ENCODE measurements around the gene CDYL2.

Gene CDYL2

DNA sequence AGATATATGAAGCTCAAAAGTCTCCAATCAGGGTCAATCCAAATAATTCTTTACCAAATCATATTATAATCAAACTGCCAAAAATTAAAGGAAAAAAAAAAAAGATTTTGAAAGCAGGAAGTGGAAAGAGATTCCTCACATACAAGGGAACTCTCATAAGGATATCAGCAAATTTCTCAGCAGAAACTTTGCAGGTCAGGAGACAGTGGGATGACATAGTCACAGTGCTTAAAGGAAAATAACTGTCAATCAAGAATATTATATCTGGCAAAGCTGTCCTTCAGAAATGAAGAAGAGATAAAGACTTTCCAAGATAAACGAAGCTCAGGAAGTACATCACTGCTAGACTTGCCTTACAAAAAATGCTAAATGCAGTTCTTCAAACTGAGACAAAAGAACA is 40.0 kb upstream of the CDYL2 start:
- H3K27ac ChIP-seq (ENCODE audit: low read length): no peak overlapping the region
- no peaks in the 10 kb centered on the region for H3K79me2 ChIP-seq (ENCODE audit: low read length)
- H3K9me3 ChIP-seq (ENCODE audit: insufficient read depth, low read length): no peaks in the 10 kb centered on the region

GRCh38 chr16:80841231-80841630 is 36.8 kb upstream of the CDYL2 start:
- no peak for TF ChIP-seq EZH2phosphoT487 (IDR thresholded peaks at IDR 0.05; ENCODE audit: low read depth)
- H2AFZ ChIP-seq (ENCODE audit: low read depth, low read length): no peak overlapping the region

More for the DNA sequence above, 40.0 kb upstream of the CDYL2 start:
- H3K4me1 ChIP-seq (ENCODE audit: low read length): no peaks in the 10 kb centered on the region
- no peak overlapping the region for H3K4me3 ChIP-seq (ENCODE audit: low read length)
- no peaks in the 10 kb centered on the region for H3K36me3 ChIP-seq (replicated peaks; ENCODE audit: low read depth, low read length)
- no peak overlapping the region for H3K4me2 ChIP-seq (ENCODE audit: low read length)
- no peak for TF ChIP-seq EZH2phosphoT487 (IDR thresholded peaks at IDR 0.05; ENCODE audit: low read depth)
- no peak for TF ChIP-seq CTCF (IDR thresholded peaks at IDR 0.05; ENCODE audit: low read depth, low read length)
- H3K27me3 ChIP-seq (ENCODE audit: low read depth, low read length): no peaks in the 10 kb centered on the region
- no peaks in the 10 kb centered on the region for H4K20me1 ChIP-seq (ENCODE audit: insufficient read depth, low read length)
- H2AFZ ChIP-seq (ENCODE audit: low read depth, low read length): no peak overlapping the region
- no peak overlapping the region for H3K9ac ChIP-seq (ENCODE audit: low read length)

DNA sequence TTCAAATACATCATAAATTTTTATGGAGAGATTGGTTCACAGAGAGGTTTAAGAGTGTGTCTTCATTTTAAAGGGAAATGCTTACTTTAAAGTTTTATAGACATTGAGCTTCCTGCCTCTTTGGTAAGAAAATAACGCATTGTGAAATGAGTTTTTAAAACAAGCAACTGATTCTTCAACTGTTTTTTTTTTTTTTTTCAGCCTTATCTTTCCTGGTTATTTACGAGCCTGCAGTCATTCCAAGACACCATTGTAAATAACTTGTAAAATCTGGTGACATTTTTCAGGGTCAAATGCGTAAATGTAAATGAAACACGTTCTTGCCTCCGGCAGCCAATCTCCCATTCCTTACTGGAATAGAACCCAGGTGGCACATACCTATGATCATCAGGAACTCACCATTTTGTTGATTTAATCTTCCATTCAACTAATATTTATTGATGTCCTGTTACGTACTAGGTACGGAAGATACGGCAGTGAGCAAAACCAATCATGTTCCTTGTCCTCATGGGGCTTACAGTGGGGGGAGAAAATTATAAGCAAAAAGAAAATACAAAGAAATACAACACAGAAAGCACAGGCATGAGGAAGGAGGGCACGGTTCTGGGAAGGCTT is 33.2 kb upstream of the CDYL2 start:
- Histone ChIP-seq H3K36me3 (replicated peaks; ENCODE audit: low read depth, low read length) (no peaks in the 10 kb centered on the region), H3K9me3 (ENCODE audit: insufficient read depth, low read length) (no peaks in the 10 kb centered on the region), H3K4me2 (ENCODE audit: low read length) (no peak overlapping the region), H2AFZ (ENCODE audit: low read depth, low read length) (no peak overlapping the region), H3K27ac (ENCODE audit: low read length) (no peak overlapping the region), H4K20me1 (ENCODE audit: insufficient read depth, low read length) (no peaks in the 10 kb centered on the region), H3K79me2 (ENCODE audit: low read length) (no peaks in the 10 kb centered on the region), H3K4me1 (ENCODE audit: low read length) (no peaks in the 10 kb centered on the region), H3K27me3 (ENCODE audit: low read depth, low read length) (peaks cover 7% of the 10 kb centered on the region; the same call in 1 of the 2 replicates), H3K9ac (ENCODE audit: low read length) (no peak overlapping the region), H3K4me3 (ENCODE audit: low read length) (no peak overlapping the region)
- TF ChIP-seq EZH2phosphoT487 (IDR thresholded peaks at IDR 0.05; ENCODE audit: low read depth) (no peak), CTCF (IDR thresholded peaks at IDR 0.05; ENCODE audit: low read depth, low read length) (no peak)

More at GRCh38 chr16:80841231-80841630, 36.8 kb upstream of the CDYL2 start:
- Histone ChIP-seq H3K27ac (ENCODE audit: low read length) (no peak overlapping the region), H3K4me3 (ENCODE audit: low read length) (no peak overlapping the region), H3K4me2 (ENCODE audit: low read length) (no peak overlapping the region), H3K9ac (ENCODE audit: low read length) (no peak overlapping the region), H3K9me3 (ENCODE audit: insufficient read depth, low read length) (no peaks in the 10 kb centered on the region), H3K27me3 (ENCODE audit: low read depth, low read length) (no peaks in the 10 kb centered on the region), H3K4me1 (ENCODE audit: low read length) (no peaks in the 10 kb centered on the region), H3K36me3 (replicated peaks; ENCODE audit: low read depth, low read length) (no peaks in the 10 kb centered on the region), H3K79me2 (ENCODE audit: low read length) (no peaks in the 10 kb centered on the region), H4K20me1 (ENCODE audit: insufficient read depth, low read length) (no peaks in the 10 kb centered on the region)

DNA sequence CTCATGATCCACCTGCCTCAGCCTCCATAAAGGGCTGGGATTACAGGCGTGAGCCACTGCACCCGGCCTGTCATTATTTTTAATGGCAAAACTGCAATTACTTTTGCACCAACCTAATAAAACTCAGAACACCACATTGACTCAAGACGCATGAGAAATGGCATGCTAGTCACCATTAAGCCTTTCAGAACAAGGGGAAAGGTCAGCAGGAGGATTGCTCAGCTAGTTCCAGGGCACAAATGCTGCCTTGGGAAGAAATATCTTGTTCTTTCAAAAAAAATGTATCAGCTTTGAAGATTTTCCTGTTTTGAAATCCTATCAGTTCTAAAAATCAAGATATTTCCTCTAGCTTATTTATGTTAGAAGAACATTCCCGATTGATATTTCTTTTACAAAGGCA is 32.4 kb upstream of the CDYL2 start:
- no peak overlapping the region for H2AFZ ChIP-seq (ENCODE audit: low read depth, low read length)

More for the DNA sequence above, 32.4 kb upstream of the CDYL2 start:
- peaks cover 7% of the 10 kb centered on the region; the same call in 1 of the 2 replicates for H3K27me3 ChIP-seq (ENCODE audit: low read depth, low read length)
- no peaks in the 10 kb centered on the region for H3K36me3 ChIP-seq (replicated peaks; ENCODE audit: low read depth, low read length)
- H3K9ac ChIP-seq (ENCODE audit: low read length): no peak overlapping the region
- no peak overlapping the region for H3K27ac ChIP-seq (ENCODE audit: low read length)
- no peaks in the 10 kb centered on the region for H3K9me3 ChIP-seq (ENCODE audit: insufficient read depth, low read length)
- TF ChIP-seq EZH2phosphoT487 (IDR thresholded peaks at IDR 0.05; ENCODE audit: low read depth) (no peak), CTCF (IDR thresholded peaks at IDR 0.05; ENCODE audit: low read depth, low read length) (no peak)
- H4K20me1 ChIP-seq (ENCODE audit: insufficient read depth, low read length): no peaks in the 10 kb centered on the region
- no peaks in the 10 kb centered on the region for H3K79me2 ChIP-seq (ENCODE audit: low read length)
- H3K4me1 ChIP-seq (ENCODE audit: low read length): no peaks in the 10 kb centered on the region
- H3K4me2 ChIP-seq (ENCODE audit: low read length): no peak overlapping the region
- no peak overlapping the region for H3K4me3 ChIP-seq (ENCODE audit: low read length)
